GM12878 (cell line): Measurements from ENCODE around the gene F10. TPM values are rescaled to one million over a fixed set of nuclear protein-coding genes. Genes with fewer than 3 reads are reported as not detected.

Experiments used
- ATAC-seq: fragments of 200-7000 bp; cut with Tn5 transposase; 3 replicates; pipeline ENCODE4 v1.9.1; 2020; ENCODE audit warnings: mild to moderate bottlenecking, moderate library complexity
- BruUV-seq: library from RNA; stranded (reverse); fragments of 400-500 nt; replicated peaks from 2 replicates; lab custom pipeline; 2021; lab: Mats Ljungman, UMichigan
- CTCF ChIA-PET: fragments of 300-600 bp; sonication (Branson Sonifier 250); formaldehyde crosslinking; extraction: SDS; loops from one replicate; lab custom pipeline; 2021; ENCODE audit warnings: inconsistent platforms; lab: Yijun Ruan, JAX
- POLR2A ChIA-PET: fragments of 350-600 bp; formaldehyde crosslinking; extraction: SDS; loops from one replicate; lab custom pipeline; 2021; ENCODE audit warnings: inconsistent platforms; lab: Charles Lee
- RAD21 ChIA-PET: fragments of 300-600 bp; sonication (Branson Sonifier 250); formaldehyde crosslinking; loops from one replicate; lab custom pipeline; 2023; ENCODE audit warnings: antibody characterized with exemption; ENCODE audit not compliant: unreplicated experiment; lab: Charles Lee
- SMC1A ChIA-PET: fragments of 300-600 bp; sonication (Branson Sonifier 250); formaldehyde crosslinking; loops from one replicate; lab custom pipeline; 2023; ENCODE audit not compliant: unreplicated experiment, uncharacterized antibody; lab: Charles Lee
- DNase-seq: peaks from one replicate; pipeline ENCODE4 v3.0.0-alpha.2; 2011; ENCODE audit warnings: low read depth, low spot score
- FAIRE-seq: peaks from 3 replicates; lab custom pipeline; 2011; peaks lifted over from hg19 to GRCh38; lab: Jason Lieb, UNC
- H2AFZ ChIP-seq: 2 replicates; pipeline ENCODE4 v1.6.0; 2011; ENCODE audit warnings: low read depth, low read length, control low read depth; ENCODE audit not compliant: control insufficient read depth
- H3K27ac ChIP-seq: 2 replicates; pipeline ENCODE4 v1.5.1; 2011; ENCODE audit warnings: control low read depth; ENCODE audit not compliant: control insufficient read depth, insufficient read depth
- H3K27me3 ChIP-seq, 2 experiments: replicated peaks in 1 of 2; 2 replicates each; pipeline versions ENCODE4 v1.6.0 to v1.6.1; 2011; ENCODE audit warnings: low read length in 1 of 2; ENCODE audit not compliant: control insufficient read depth in 2 of 2, insufficient read depth in 2 of 2
- H3K36me3 ChIP-seq, 2 experiments: 2 replicates each; pipeline ENCODE4 v1.5.1; 2011; ENCODE audit warnings: low read length in 1 of 2; ENCODE audit not compliant: control insufficient read depth in 2 of 2, insufficient read depth in 2 of 2
- H3K4me1 ChIP-seq: 2 replicates; pipeline ENCODE4 v1.6.1; 2011; ENCODE audit warnings: mild to moderate bottlenecking, low read length, moderate library complexity, mixed read lengths; ENCODE audit not compliant: control insufficient read depth, insufficient read depth
- H3K4me2 ChIP-seq: 2 replicates; pipeline ENCODE4 v1.6.0; 2011; ENCODE audit warnings: control low read depth; ENCODE audit not compliant: control insufficient read depth, insufficient read depth
- H3K4me3 ChIP-seq: fragments of 200-600 bp; sonication (generic); 2 replicates; pipeline ENCODE4 v1.5.1; 2016
- H3K79me2 ChIP-seq: 2 replicates; pipeline ENCODE4 v1.6.0; 2011; ENCODE audit warnings: low read length; ENCODE audit not compliant: control insufficient read depth, insufficient read depth
- H3K9ac ChIP-seq: 2 replicates; pipeline ENCODE4 v1.8.0; 2011; ENCODE audit warnings: low read length, control low read depth, mixed read lengths; ENCODE audit not compliant: control insufficient read depth, insufficient read depth
- H3K9me3 ChIP-seq: replicated peaks from 3 replicates; pipeline ENCODE4 v1.5.1; 2011; ENCODE audit warnings: mild to moderate bottlenecking, low read length; ENCODE audit not compliant: control insufficient read depth, insufficient read depth
- H4K20me1 ChIP-seq: 2 replicates; pipeline ENCODE4 v1.6.0; 2011; ENCODE audit not compliant: control insufficient read depth, insufficient read depth
- CBFB ChIP-seq: IDR thresholded peaks from 2 replicates; pipeline ENCODE4 v1.6.1; 2016; ENCODE audit warnings: antibody characterized with exemption, low read depth
- CBX3 ChIP-seq: fragments of 200-600 bp; sonication (generic); IDR thresholded peaks from 2 replicates; pipeline ENCODE4 v1.6.1; 2016; ENCODE audit warnings: low read depth, borderline replicate concordance
- CHD1 ChIP-seq: IDR thresholded peaks from 2 replicates; pipeline ENCODE4 v1.6.1; 2012; ENCODE audit warnings: low read depth, low read length, improper control_type of control experiment
- HDAC2 ChIP-seq: fragments of 200-600 bp; sonication (generic); IDR thresholded peaks from 2 replicates; pipeline ENCODE4 v1.6.1; 2017
- IRF3 ChIP-seq: fragments of 450-650 bp; IDR thresholded peaks from 2 replicates; pipeline ENCODE4 v1.6.1; 2014; ENCODE audit warnings: mild to moderate bottlenecking
- KLF5 ChIP-seq: fragments of 450-650 bp; IDR thresholded peaks from 2 replicates; pipeline ENCODE4 v1.6.1; 2014; ENCODE audit warnings: mild to moderate bottlenecking; ENCODE audit not compliant: partially characterized antibody
- MTA2 ChIP-seq: fragments of 450-650 bp; IDR thresholded peaks from 2 replicates; pipeline ENCODE4 v1.6.1; 2016; ENCODE audit warnings: low read depth, mild to moderate bottlenecking, moderate library complexity
- POLR2A ChIP-seq: IDR thresholded peaks from 2 replicates; pipeline ENCODE4 v1.6.1; 2011; ENCODE audit warnings: low read depth, mild to moderate bottlenecking, low read length
- TCF12 ChIP-seq: IDR thresholded peaks from 2 replicates; pipeline ENCODE4 v1.6.1; 2011; ENCODE audit warnings: low read depth, mild to moderate bottlenecking, low read length
- ZBED1 ChIP-seq: IDR thresholded peaks from 2 replicates; pipeline ENCODE4 v1.6.1; 2016; ENCODE audit warnings: borderline replicate concordance
- ZNF24 ChIP-seq: fragments of 450-650 bp; IDR thresholded peaks from 2 replicates; pipeline ENCODE4 v1.6.1; 2017; ENCODE audit warnings: antibody characterized with exemption, mild to moderate bottlenecking
- WGBS: methylation state at CpG from one replicate; pipeline ENCODE4 v1.1.6; 2016; ENCODE audit warnings: low lambda C conversion rate; ENCODE audit not compliant: insufficient replicate concordance, insufficient coverage; ENCODE audit errors: missing lambda C conversion rate; 5-methylcytosine and 5-hydroxymethylcytosine counted together
- in situ Hi-C: fragments of 300-500 bp; cut with MboI; formaldehyde crosslinking; loops from 9 replicates; pipeline ENCODE4 v1.14.3; 2018; ENCODE audit warnings: mixed read lengths
- intact Hi-C: fragments of 100-400 bp; cut with micrococcal nuclease; formaldehyde crosslinking; loops from one replicate; pipeline ENCODE4 v1.14.2; 2022; ENCODE audit not compliant: unreplicated experiment
- polyA plus RNA-seq, 11 experiments: library from polyadenylated mRNA; depleted of rRNA in 4 of 11; unstranded in 6 of 11; stranded (reverse) in 5 of 11; fragments of >200 nt; fragmentation: Nextera tagmentation in 4 of 11; fragmentation: Illumina TruSeq in 1 of 11; extraction: Ambion mirVana in 4 of 11; extraction: Trizol in 1 of 11; gene quantifications; 1 replicate in 1 of 11; 2 replicates in 10 of 11; pipeline versions ENCODE4 v1.2.1 to v1.2.3, GENCODE V29; 2011 to 2016; ENCODE audit warnings: inconsistent platforms in 2 of 11, missing spikeins in 2 of 11, low read depth in 1 of 11
- total RNA-seq, 4 experiments: library from RNA; depleted of rRNA in 3 of 4; stranded (reverse); fragments of >200 nt in 3 of 4; fragmentation: Illumina TruSeq in 1 of 4; extraction: Trizol in 1 of 4; gene quantifications; 2 replicates each; pipeline versions ENCODE4 v1.2.1 to v1.2.3, GENCODE V29; 2013 to 2021

Gene F10
- total and polyA plus RNA-seq, 10 of the 15 experiments (the other 5 are each of a cell fraction or from before 2014, with no cell fraction given), result not detected

GRCh38 chr13:113105921-113106452 lies 16.6 kb upstream of the F10 start:
- FAIRE-seq (no peak), ATAC-seq (no peak), DNase-seq (no peak)
- Histone ChIP-seq H3K9ac (no peak overlapping the region), H2AFZ (no peak overlapping the region), H3K9me3 (peaks cover 1% of the 10 kb centered on the region; the same call in 1 of the 3 replicates), H3K4me1 (no peaks in the 10 kb centered on the region), H4K20me1 (no peaks in the 10 kb centered on the region), H3K27me3 (no peaks in the 10 kb centered on the region), H3K4me3 (no peak overlapping the region), H3K27ac (no peak overlapping the region)
- SMC1A ChIA-PET, result no interaction called here
- CTCF ChIA-PET, result no interaction called here
- BruUV-seq, result no TSS peak
- RAD21 ChIA-PET, result no interaction called here
- in situ Hi-C loops, result no loop called here
- intact Hi-C loops, result no loop called here
- no peak for TF ChIP-seq ZNF24
- TF ChIP-seq IRF3, result no peak
- TF ChIP-seq CHD1, result no peak
- TF ChIP-seq KLF5, result no peak
- no peak for TF ChIP-seq CBFB
- TF ChIP-seq MTA2, result no peak
- no peak for TF ChIP-seq POLR2A
- TF ChIP-seq ZBED1, result no peak
- TF ChIP-seq CBX3, result no peak
- TF ChIP-seq TCF12, result no peak
- TF ChIP-seq HDAC2, result no peak
- TF ChIP-seq, all 136 proteins: peak for 0
- WGBS, result 59% methylated on average over 10 of the region's 16 CpGs
- Histone ChIP-seq H3K36me3 (no peaks in the 10 kb centered on the region), H3K79me2 (no peaks in the 10 kb centered on the region), H3K4me2 (no peak overlapping the region)
- POLR2A ChIA-PET, result no interaction called here
